ENCODE results near the gene STRBP. TPM values are rescaled to one million over a fixed set of nuclear protein-coding genes. Genes with fewer than 3 reads are reported as not detected.
"Not testable (repeated sequence)": the region's sequence is repeated elsewhere in the genome, so short reads cannot be mapped to it uniquely, and the experiment has no call there.

The STRBP gene
- total and polyA plus RNA-seq, 9 of the 15 experiments (the other 6 are each of a cell fraction or from before 2014, with no cell fraction given), result 27.7 to 84.0 (median 70.2) TPM

- H3K36me3 ChIP-seq (ENCODE audit: control insufficient read depth, insufficient read depth, low read length); H3K27me3 ChIP-seq (ENCODE audit: control insufficient read depth in 2 of 2, insufficient read depth in 2 of 2, low read length in 2 of 2); H4K20me1 ChIP-seq (replicated peaks; ENCODE audit: control insufficient read depth, insufficient read depth, low read length); DNase-seq (ENCODE audit: extremely low read depth in 1 of 4, low spot score in 3 of 4); BruUV-seq (replicated peaks); H3K9ac ChIP-seq (ENCODE audit: insufficient read depth in 1 of 2, low read depth in 2 of 2, low read length in 2 of 2); H3K9me3 ChIP-seq (replicated peaks; ENCODE audit: control insufficient read depth, insufficient read depth, low read depth, low read length); H3K9me1 ChIP-seq (ENCODE audit: control insufficient read depth, insufficient read depth, low read length); in situ Hi-C loops (cut with MboI); H3K79me2 ChIP-seq (ENCODE audit: control insufficient read depth, insufficient read depth, low read length); CTCF ChIA-PET (ENCODE audit: low intra/inter-chr PET ratio); intact Hi-C loops (cut with micrococcal nuclease); H3K4me3 ChIP-seq; ATAC-seq; FAIRE-seq; TF ChIP-seq NR2C2 (CRISPR knock-in tag; IDR thresholded peaks at IDR 0.05): not testable (repeated sequence)
- Histone ChIP-seq H3K27ac (ENCODE audit: extremely low read depth, low read depth, low read length) (peak overlapping the region; percentile 78), H2AFZ (ENCODE audit: low read depth, low read length) (peak overlapping the region; percentile 84; the same call in 1 of the 2 replicates), H3K4me2 (ENCODE audit: insufficient read depth, low read length) (peak overlapping the region; percentile 58), H3K4me1 (replicated peaks in 1 of 2; ENCODE audit: control insufficient read depth in 2 of 2, insufficient read depth in 2 of 2, low read length in 2 of 2) (peaks cover 71 to 81% of the 10 kb centered on the region in 2 experiments)
- 70% methylated on average over 13 of the region's 13 CpGs for WGBS (ENCODE audit: insufficient coverage, low coverage, missing lambda C conversion rate)
- POLR2A ChIA-PET, result interaction anchor here (0.5 to 1.3 kb wide), 3 partner anchors 11 to 80 kb away, joined by 3 read pairs; no protein-coding TSS in a partner anchor
- 0 out of 2 replicates have a peak, but pooled peaks have one; percentile 23 for TF ChIP-seq DMBX1 (CRISPR knock-in tag; IDR thresholded peaks at IDR 0.05; ENCODE audit: borderline replicate concordance)
- TF ChIP-seq MLLT1 (IDR thresholded peaks at IDR 0.05), result peak in 1 of 2 experiments; percentile 93; a peak in 2 of 4 replicates
- peak; percentile 13; the same call in 1 of the 2 replicates for TF ChIP-seq ZNF583 (CRISPR knock-in tag; IDR thresholded peaks at IDR 0.05)
- 0 out of 2 replicates have a peak, but pooled peaks have one; percentile 16 for TF ChIP-seq NR2C2 (tag; IDR thresholded peaks at IDR 0.05)
Measured at GRCh38 chr9:123301936-123302335, 33.5 kb upstream of the STRBP start.

Measured in K562 (cell line).